Sigmoid colon (tissue), 7 donors: ENCODE data around the gene PAX5. TPM values are rescaled to one million over a fixed set of nuclear protein-coding genes. Genes with fewer than 3 reads are reported as not detected.

Experiments used
- DNase-seq: peaks from one replicate; pipeline ENCODE4 v3.0.0-alpha.2; 2019
- H3K27ac ChIP-seq, 4 donors: fragments of 200-600 bp; sonication (generic); one replicate each; pipeline ENCODE4 v1.5.1; 2016 to 2019; ENCODE audit warnings: mild to moderate bottlenecking in 1 of 4
- H3K27me3 ChIP-seq, 3 donors: fragments of 200-600 bp; sonication (generic); one replicate each; pipeline ENCODE4 v1.5.1; 2019; ENCODE audit warnings: mild to moderate bottlenecking in 1 of 3
- H3K36me3 ChIP-seq, 4 donors: fragments of 200-600 bp; sonication (generic); one replicate each; pipeline ENCODE4 v1.5.1; 2016 to 2019
- H3K4me1 ChIP-seq, 4 donors: fragments of 200-600 bp; sonication (generic); one replicate each; pipeline ENCODE4 v1.5.1; 2017 to 2019
- H3K4me3 ChIP-seq, 4 donors: fragments of 200-600 bp; sonication (generic); one replicate each; pipeline ENCODE4 v1.5.1; 2017 to 2019; ENCODE audit warnings: mild to moderate bottlenecking in 2 of 4, moderate library complexity in 1 of 4
- H3K9me3 ChIP-seq, 4 donors: fragments of 200-600 bp in 3 of 4; sonication (generic) in 3 of 4; one replicate each; pipeline versions ENCODE4 v1.5.1 to v1.6.1; 2013 to 2019
- CTCF ChIP-seq, 4 experiments: fragments of 450-650 bp in 3 of 4; fragments of 200-600 bp in 1 of 4; IDR thresholded peaks; one replicate each; pipeline ENCODE4 v1.5.1; 2016 to 2019; ENCODE audit warnings: antibody characterized with exemption in 4 of 4, mild to moderate bottlenecking in 3 of 4, moderate library complexity in 2 of 4
- EP300 ChIP-seq, 4 donors: sonication (generic); formaldehyde crosslinking; IDR thresholded peaks; one replicate each; pipeline ENCODE4 v1.6.1; 2017; ENCODE audit warnings: antibody characterized with exemption in 4 of 4
- POLR2A ChIP-seq, 2 donors: fragments of 450-650 bp; IDR thresholded peaks; one replicate each; pipeline ENCODE4 v1.6.1; 2016; ENCODE audit warnings: antibody characterized with exemption in 2 of 2, mild to moderate bottlenecking in 2 of 2, moderate library complexity in 2 of 2
- POLR2AphosphoS5 ChIP-seq, 4 donors: sonication (generic); formaldehyde crosslinking; IDR thresholded peaks; one replicate each; pipeline ENCODE4 v1.6.1; 2017; ENCODE audit warnings: antibody characterized with exemption in 4 of 4
- WGBS, 2 donors: extraction: QIAGEN DNeasy Blood & Tissue Kit; methylation state at CpG; one replicate each; pipeline ENCODE4 v1.1.7; 2013; 5-methylcytosine and 5-hydroxymethylcytosine counted together
- intact Hi-C: fragments of 100-400 bp; cut with DNase I; formaldehyde crosslinking; loops from one replicate; pipeline ENCODE4 v1.15.1; 2023
- polyA plus RNA-seq, 3 donors: library from polyadenylated mRNA; stranded (reverse); fragments of 200-250 nt; gene quantifications; one replicate each; pipeline ENCODE4 v1.2.3, GENCODE V29; 2013
- total RNA-seq, 4 donors: library from RNA; depleted of rRNA; stranded (reverse); fragments of >200 nt; gene quantifications; one replicate each; pipeline ENCODE4 v1.1.0, GENCODE V29; 2016
- donor health status: healthy with polysubstance abuse.
- donor health status: Bipolar disorder and iron deficiency.
- donor health status: healthy.

Gene PAX5
- total and polyA plus RNA-seq, 7 donors: under 0.01 to 20.1 (median 0.23) TPM; not detected in 4

- H3K4me1 ChIP-seq: peaks cover 0 to 17% (median 14%) of the 10 kb centered on the region in 4 donors
Observed at GRCh38 chr9:36815023-36815422, 219.0 kb downstream of the PAX5 start.

GRCh38 chr9:36813154-36813553 is 220.9 kb downstream of the PAX5 start:
- intact Hi-C loops: no loop called here
- 73 to 79% methylated on average over 10 of the region's 10 CpGs for WGBS, 2 donors
- no peak for DNase-seq

More at GRCh38 chr9:36815023-36815422, 219.0 kb downstream of the PAX5 start:
- H3K4me3 ChIP-seq: no peak overlapping the region
- no peak overlapping the region for H3K27ac ChIP-seq
- H3K9me3 ChIP-seq: no peaks in the 10 kb centered on the region
- DNase-seq: no peak
- no peak for TF ChIP-seq EP300 (IDR thresholded peaks at IDR 0.05)
- TF ChIP-seq POLR2AphosphoS5 (IDR thresholded peaks at IDR 0.05): no peak
- TF ChIP-seq POLR2A (IDR thresholded peaks at IDR 0.05): no peak
- TF ChIP-seq CTCF (IDR thresholded peaks at IDR 0.05): no peak
- H3K27me3 ChIP-seq: peaks cover 0 to 14% (median 0%) of the 10 kb centered on the region in 3 donors
- no peaks in the 10 kb centered on the region for H3K36me3 ChIP-seq
- intact Hi-C loops: no loop called here
- 92 to 96% methylated on average over 3 of the region's 3 CpGs for WGBS, 2 donors

GRCh38 chr9:36812556-36812955 is 221.5 kb downstream of the PAX5 start:
- Histone ChIP-seq H3K36me3 (no peaks in the 10 kb centered on the region), H3K4me1 (no peaks in the 10 kb centered on the region), H3K27ac (no peak overlapping the region), H3K4me3 (no peak overlapping the region), H3K9me3 (no peaks in the 10 kb centered on the region), H3K27me3 (peaks cover 0 to 7% (median 0%) of the 10 kb centered on the region in 3 donors)
- peak; percentile 20 for DNase-seq
- intact Hi-C loops: no loop called here
- TF ChIP-seq CTCF (IDR thresholded peaks at IDR 0.05): no peak

More at GRCh38 chr9:36813154-36813553, 220.9 kb downstream of the PAX5 start:
- peaks cover 0 to 9% (median 0%) of the 10 kb centered on the region in 3 donors for H3K27me3 ChIP-seq
- no peak overlapping the region for H3K27ac ChIP-seq
- TF ChIP-seq POLR2A (IDR thresholded peaks at IDR 0.05) (no peak), POLR2AphosphoS5 (IDR thresholded peaks at IDR 0.05) (no peak), EP300 (IDR thresholded peaks at IDR 0.05) (no peak), CTCF (IDR thresholded peaks at IDR 0.05) (no peak)
- no peak overlapping the region for H3K4me3 ChIP-seq
- no peaks in the 10 kb centered on the region for H3K36me3 ChIP-seq
- H3K4me1 ChIP-seq: peaks cover 0 to 4% (median 2%) of the 10 kb centered on the region in 4 donors
- H3K9me3 ChIP-seq: no peaks in the 10 kb centered on the region

GRCh38 chr9:36808251-36808650 is 225.8 kb downstream of the PAX5 start:
- Histone ChIP-seq H3K4me1 (no peaks in the 10 kb centered on the region), H3K27ac (no peak overlapping the region), H3K36me3 (no peaks in the 10 kb centered on the region), H3K9me3 (no peaks in the 10 kb centered on the region), H3K27me3 (peaks cover 0 to 3% (median 0%) of the 10 kb centered on the region in 3 donors), H3K4me3 (no peak overlapping the region)
- 38 to 68% methylated on average over 4 of the region's 4 CpGs for WGBS, 2 donors
- DNase-seq: no peak
- intact Hi-C loops: loop anchor here (10.0 kb wide), 1 partner anchor 67 kb away; no protein-coding TSS in a partner anchor
- TF ChIP-seq EP300 (IDR thresholded peaks at IDR 0.05): no peak
- no peak for TF ChIP-seq POLR2A (IDR thresholded peaks at IDR 0.05)
- TF ChIP-seq POLR2AphosphoS5 (IDR thresholded peaks at IDR 0.05): no peak
- no peak for TF ChIP-seq CTCF (IDR thresholded peaks at IDR 0.05)

GRCh38 chr9:36803961-36804360 is 230.1 kb downstream of the PAX5 start:
- H3K27ac ChIP-seq: no peak overlapping the region
- no peak overlapping the region for H3K4me3 ChIP-seq
- 66 to 77% methylated on average over 11 of the region's 11 CpGs for WGBS, 2 donors
- DNase-seq: no peak
- intact Hi-C loops: loop anchor here (10.0 kb wide), 1 partner anchor 71 kb away; no protein-coding TSS in a partner anchor
- H3K9me3 ChIP-seq: no peaks in the 10 kb centered on the region
- no peaks in the 10 kb centered on the region for H3K4me1 ChIP-seq
- H3K36me3 ChIP-seq: no peaks in the 10 kb centered on the region
- TF ChIP-seq CTCF (IDR thresholded peaks at IDR 0.05) (no peak), EP300 (IDR thresholded peaks at IDR 0.05) (no peak), POLR2A (IDR thresholded peaks at IDR 0.05) (no peak), POLR2AphosphoS5 (IDR thresholded peaks at IDR 0.05) (no peak)
- peaks cover 0 to 27% (median 0%) of the 10 kb centered on the region in 3 donors for H3K27me3 ChIP-seq
